ENCODE data around the gene SLC17A3.

Gene SLC17A3, protein sequence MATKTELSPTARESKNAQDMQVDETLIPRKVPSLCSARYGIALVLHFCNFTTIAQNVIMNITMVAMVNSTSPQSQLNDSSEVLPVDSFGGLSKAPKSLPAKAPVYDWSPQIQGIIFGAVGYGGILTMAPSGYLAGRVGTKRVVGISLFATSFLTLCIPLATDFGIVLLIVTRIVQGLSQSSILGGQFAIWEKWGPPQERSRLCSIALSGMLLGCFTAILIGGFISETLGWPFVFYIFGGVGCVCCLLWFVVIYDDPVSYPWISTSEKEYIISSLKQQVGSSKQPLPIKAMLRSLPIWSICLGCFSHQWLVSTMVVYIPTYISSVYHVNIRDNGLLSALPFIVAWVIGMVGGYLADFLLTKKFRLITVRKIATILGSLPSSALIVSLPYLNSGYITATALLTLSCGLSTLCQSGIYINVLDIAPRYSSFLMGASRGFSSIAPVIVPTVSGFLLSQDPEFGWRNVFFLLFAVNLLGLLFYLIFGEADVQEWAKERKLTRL

DNA sequence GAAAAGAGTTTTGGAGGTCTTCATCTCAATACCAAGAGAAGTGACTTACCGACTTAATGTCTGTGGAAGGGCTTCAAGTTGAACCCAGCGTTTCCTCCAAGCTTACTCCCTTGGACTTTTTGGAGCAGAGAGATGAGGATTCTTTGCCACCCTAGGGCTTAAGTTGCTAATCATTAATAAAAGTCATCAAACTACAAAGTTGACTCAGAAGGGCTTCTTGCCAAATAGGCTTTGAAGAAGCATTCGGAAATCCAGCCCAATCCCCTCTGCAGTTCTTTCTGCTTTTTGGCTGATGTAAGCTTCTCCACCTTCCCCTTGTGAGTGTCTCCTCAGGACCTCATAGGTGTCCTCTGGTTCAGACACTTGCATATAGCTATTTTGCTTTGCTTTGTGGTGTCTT lies at the start of gene SLC17A3:
SLC17A3 (minus strand) TSS at position 126 of the 400 bp plus-strand sequence. CDS start 5,856 bp downstream, outside the sequence.
- no peak for DNase-seq (ENCODE audit: low read depth in 3 of 3)

DNA sequence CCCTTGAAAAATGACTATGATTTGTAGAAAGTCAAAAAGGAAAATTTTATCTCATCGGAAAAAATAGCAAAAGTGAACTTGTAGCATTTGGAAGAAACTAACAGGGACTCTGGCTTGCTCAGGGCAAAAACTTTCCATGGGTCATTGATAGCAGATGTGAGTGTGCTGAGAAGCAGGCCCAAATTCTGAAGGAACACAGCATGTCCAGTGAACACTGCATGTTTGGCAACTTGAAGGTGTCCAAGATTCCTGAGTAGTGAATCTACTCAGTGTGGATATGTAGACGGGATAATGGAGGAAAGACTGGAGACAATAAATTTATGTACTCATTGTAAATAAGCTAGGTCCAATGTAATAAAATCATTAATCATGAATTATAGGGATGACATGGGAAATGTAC lies 48.3 kb upstream of the SLC17A3 start:
- no peak for DNase-seq (ENCODE audit: low read depth in 3 of 3)

DNA sequence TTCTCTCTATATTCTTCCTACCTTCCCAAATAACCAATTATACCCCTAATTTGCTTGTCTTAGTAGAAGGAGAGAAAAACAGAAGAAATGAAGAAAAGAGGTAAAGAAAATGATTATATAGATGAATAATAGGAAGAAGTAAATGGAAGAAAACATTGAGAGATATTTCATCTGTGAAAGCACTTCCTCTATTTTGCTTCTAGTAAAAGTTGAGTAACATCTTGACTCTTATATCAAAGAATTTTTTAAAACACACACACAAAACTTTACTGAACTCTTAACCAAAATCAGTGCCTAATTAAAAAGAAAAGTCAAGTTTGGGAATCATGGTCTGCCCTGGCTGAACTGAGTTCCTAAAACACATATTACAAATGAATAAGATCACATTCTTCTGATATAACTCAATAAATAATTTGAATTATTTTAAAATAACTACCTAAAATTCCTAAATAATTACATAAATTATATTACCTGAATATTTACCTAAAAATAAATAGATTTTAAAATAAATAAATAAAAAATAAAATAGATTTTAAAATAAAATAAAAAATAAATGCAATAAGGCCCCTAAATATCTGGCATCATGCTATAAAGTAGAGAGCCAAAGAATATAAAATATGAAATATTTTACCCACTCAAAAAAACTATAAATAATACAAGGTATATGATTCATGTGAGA lies 47.6 kb upstream of the SLC17A3 start:
- no peak for DNase-seq (ENCODE audit: low read depth in 3 of 3)

DNA sequence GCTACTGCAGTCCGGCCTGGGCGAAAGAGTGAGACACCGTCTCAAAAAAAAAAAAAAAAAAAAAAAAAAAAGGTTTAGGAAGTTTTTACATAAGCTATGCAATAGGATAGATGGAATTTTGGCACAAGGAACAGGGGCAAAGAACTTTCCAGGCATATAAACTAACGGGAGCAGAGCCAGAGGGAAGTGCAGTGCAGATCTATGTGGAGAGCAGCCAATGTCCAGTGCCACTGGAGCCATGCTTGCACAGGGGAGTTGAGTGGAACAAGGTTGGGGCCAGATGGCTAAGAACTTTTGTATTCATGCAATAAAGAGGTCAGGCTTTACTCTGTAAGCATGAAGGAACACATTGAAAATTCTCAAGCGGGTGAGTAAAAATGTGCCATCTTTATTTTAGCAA lies 45.6 kb upstream of the SLC17A3 start:
- no peak for DNase-seq (ENCODE audit: low read depth in 3 of 3)

DNA sequence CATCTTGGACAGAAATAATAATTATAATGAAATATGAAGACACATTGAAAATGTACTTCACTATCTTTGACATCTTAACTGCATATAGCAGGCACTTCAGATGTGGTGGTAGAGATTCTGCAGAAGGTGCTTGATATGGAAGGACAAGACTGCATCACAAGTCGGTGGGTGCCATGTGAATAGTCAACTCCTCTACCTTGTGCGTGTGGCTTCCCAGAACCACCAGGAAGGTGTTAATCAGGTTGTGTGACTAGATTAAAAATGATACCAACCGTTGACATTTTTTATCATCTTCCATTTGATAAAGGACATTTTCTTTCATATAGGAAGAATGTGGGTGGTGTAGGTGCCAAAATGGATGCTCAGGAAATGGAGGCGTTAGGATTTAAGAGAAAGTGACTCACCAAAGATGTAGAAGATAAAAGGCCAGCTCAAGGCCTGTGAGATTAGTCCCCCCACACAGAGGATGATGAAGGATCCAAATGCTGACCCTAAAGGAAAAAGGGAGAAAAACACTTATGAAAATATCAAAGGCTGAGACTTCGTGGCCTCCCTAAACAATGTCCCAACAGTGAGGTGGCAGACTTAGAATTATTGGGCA lies 44.1 kb upstream of the SLC17A3 start:
- DNase-seq (ENCODE audit: low read depth in 3 of 3): peak in 1 of 3 experiments; percentile 25

DNA sequence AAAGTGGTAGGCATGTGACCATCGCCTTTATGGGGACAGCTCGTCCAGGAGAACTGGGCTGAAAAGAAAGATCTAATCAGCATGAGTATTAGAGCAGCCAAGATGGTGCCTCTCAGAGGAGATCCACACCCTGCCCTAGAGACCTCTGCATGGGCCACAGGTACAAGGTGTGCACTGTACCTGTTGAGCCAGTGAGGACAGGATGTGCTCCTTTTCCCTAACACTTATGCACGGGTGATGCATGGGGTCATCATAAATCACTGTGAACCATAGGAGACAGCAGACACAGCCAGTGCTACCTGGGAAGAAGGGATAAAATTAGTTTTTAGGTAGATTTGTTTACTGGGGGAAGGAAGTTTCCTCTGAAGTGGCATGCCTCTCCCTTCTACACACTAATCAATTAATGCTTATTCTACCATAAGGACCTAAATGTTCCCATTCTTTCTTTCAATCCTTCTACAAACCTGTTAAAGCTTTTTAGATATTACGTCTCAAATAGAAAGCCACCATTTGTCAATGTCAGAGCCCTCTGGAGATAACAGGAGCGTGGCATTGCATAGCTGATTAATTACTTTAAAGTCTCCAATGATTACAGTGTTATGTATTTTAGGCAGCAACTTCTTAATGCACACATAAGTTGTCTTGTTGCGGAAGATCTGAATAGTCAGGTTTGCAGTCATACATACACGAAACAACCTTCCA lies 42.9 kb upstream of the SLC17A3 start:
- DNase-seq (ENCODE audit: low read depth in 3 of 3): no peak

DNA sequence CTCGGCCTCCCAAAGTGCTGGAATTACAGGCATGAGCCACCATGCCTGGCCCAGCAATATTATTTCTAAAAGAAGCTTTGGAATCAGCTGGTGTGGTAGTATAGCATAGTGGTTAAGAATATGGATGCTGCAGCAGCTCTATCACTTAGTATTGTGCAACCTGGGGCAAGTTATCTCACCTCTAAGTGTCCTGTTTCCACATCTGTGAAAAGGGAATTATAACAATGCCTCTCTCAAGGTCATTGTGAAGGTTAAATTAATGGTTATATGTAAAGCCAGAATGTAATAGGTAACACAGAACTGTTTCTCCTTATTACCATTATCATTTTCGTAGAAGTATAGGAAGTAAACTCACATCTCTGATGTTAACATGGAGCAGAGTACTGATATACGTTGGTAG lies 42.3 kb upstream of the SLC17A3 start:
- DNase-seq (ENCODE audit: low read depth in 3 of 3): no peak

DNA sequence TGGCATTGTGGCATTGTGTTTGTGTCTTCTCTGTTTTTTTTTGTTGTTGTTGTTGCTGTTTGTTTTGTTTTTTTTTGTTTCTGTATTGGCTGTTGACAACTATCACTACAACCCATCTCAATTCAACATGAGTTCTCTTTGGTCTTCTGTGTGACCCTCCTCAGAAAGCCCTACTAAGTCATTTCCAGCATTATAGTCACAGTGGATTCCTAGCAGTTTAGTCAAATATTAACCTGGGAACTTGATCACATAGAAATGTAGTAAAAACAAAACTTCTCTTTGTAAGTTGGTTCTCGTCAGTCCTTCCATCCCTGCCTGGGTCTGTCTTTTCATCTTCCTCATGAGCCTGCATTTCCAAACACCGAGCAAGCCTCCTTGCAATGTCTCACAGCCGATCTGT lies 39.7 kb upstream of the SLC17A3 start:
- DNase-seq (ENCODE audit: low read depth in 3 of 3): no peak

DNA sequence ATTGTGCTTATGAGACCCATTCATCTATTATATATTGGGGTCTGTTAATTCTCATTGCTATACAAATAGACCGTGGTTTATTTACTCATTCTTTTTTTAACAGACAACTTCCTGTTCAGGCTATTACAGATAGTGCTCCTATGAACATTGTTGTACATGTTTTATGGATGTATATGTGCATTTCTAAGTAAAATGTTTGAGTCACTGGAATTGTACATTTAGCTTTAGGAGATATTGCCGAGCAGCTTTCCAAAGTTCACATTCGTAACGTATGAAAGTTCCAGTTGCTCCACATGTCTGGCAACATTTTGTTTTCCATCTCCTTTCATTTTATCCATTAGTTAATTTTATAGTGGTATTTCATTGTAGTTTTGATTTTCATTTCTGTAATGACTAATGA lies 37.3 kb upstream of the SLC17A3 start:
- no peak for DNase-seq (ENCODE audit: low read depth in 3 of 3)

DNA sequence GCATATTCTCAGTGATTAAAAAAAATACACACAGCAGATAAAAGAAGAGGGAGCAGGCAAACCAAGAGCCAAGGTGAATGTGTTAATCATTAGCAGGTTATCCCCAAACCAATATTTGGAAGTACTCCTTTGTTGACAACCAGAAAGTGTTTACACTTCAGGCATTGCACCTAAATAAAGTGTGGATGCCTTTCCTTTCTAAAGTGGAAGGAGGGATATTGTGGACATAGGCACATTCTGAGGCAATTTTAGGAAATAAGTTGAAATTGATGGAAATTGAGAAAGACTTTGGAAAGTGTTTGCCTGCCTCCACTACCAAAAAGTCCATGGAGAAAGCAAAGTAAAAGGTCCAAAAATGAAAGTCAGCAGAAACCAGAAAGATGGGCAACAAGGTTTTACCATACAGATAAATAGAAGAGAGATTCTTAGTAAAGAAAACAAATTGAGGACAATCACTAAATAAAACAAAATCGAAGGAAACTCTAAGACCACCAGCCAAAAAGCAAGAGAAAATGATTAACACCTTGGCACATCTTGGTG lies 33.5 kb upstream of the SLC17A3 start:
- no peak for DNase-seq (ENCODE audit: low read depth in 3 of 3)

DNA sequence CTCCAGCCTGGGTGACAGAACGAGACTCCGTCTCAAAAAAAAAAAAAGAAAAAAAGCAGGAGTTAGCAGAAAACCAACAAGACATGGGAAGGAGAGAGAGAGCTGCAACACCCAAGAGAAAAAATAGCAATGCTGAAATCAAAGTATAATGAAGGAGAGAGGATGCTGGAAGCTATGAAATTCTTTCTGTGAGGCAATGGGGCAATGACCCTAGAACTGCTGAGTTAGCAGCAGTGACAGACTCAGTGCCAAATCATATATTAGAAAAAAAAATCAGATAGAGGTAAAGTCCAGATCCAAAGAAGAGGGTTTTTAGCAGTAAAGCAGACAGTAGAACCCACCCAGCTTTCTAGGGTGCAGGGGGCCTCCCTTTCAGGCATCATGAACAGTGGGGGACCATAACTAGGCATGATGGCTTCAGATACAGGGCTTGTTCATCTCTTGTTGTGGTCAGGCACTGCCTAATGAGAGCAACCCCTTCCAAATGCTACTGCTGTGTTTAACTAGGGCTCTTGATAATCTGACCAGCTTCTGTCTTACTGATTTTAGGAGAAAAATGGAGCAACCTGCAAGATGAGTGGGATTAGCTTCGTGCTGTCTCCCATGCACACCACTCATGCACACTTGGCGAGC lies 29.5 kb upstream of the SLC17A3 start:
- no peak for DNase-seq (ENCODE audit: low read depth in 3 of 3)

DNA sequence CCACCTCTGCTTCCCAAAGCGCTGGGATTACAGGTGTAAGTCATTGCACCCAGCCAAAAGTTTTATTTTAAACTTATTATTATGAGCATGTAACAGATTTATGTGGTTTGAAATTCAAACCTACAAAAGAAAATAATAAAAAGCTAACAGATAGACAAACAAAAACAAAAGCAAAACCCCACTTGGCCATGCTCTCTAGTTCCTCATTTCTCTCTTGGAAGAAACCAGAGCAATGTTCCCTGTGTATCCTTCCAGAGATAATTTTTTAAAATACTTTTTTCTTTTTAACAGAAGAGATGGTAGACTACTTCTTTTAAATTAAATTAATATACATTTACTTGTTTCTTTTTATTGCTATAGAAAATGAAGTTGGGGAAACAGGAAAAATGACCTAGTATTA lies 28.0 kb upstream of the SLC17A3 start:
- DNase-seq (ENCODE audit: low read depth in 3 of 3): no peak

DNA sequence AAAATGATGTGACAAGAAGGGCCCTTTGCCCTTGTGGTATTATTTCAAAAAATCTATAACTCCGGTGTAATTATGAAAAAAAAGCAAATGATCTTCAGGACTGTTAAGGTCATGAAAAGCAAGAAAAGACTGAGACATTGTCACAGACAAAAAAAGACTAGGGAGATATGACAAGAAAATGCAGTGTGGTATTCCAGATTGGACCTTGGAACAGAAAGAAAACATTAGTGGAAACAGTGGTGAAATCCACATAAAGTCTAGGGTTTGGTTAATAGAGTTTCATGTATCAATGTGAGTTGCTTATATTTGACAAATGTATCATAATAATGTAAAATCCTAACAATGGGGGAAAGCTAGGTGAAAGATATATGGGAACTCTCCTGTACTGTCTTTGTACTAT lies 26.8 kb upstream of the SLC17A3 start:
- no peak for DNase-seq (ENCODE audit: low read depth in 3 of 3)

DNA sequence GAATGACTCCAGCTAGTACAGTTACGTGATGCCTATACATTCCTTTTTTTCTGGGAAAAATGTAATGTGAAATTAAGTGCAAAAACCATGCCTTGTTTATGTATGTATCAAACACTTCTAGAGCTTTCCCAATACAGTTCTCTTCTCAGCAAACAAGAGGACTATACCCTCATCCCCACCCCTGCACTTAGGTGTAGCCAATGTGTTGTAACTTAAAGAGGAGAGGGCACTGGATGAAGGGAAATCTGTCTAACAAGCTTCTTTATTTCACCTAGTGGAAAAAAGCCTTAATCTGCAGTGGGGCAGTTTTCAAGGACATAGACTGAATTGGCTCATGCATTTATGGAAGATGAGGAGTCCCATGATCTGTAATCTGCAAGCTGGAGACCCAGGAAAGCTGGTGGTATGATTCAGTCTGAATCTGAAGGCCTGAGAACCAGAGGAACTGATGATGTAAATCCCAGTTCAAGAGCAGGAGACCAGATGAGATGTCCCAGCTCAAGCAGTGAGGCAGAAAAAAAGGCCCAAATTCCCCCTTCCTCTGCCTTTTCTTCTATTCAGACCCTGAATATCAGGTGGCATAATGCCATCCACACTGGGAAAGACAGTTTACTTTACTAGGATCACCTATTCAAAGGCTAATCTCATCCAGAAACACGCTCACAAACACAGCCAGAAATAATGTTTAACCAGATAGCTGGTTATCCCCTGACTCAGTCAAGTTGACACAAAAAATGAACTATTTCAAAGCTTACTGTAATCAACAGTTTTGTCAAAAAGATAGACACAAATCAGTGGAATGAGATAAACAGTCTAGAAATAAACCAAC lies 25.8 kb upstream of the SLC17A3 start:
- no peak for DNase-seq (ENCODE audit: low read depth in 3 of 3)

DNA sequence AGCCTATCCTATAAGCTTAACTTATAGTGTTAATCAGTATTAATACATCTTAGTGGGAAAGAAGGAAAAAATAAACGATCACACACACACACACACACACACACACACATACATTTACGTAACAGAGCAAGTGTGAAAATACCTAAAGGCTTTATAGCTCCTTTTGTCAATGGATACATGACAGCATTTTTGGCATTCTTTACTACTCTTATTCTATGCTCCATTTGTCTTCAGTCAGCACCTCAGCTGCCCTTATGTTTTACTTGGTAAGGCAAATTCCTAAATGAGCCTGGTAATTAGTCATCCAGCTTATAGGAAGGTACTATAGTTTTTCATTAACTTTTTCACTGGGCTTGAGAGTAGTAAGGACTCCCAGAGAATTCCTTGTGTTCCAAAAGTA lies 25.1 kb upstream of the SLC17A3 start:
- DNase-seq (ENCODE audit: low read depth in 3 of 3): no peak

DNA sequence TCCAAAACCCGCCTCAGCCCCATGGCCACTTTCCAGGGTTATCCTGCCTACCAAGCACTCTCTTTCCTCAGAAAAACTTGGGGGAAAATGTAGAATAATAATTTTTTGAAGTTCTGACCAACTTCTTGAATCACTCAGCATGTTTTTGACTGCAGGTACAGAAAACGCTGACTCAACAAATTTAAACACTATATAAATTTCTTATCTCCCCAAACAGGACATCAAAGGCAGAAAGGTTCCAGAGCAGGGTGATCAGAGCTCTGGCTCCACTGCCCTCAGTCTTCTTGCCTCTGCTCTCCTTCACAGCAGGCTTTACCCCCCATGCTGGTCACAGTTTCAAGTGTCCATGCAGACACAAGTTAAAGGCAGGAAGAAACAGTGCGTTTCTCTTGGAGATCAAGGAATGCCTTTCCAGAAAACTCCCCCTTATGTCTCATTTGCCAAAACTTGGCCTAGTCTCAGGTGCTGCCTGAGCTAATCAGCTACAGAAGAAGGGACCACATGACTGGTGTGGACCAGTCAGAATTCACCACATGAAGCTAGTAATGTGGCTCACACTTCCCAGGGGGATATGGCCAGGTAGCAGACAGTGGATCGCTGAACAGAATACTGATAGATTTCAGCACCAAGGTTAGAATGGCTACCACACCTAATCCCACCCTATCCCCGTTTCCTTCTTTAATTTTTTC lies 24.4 kb upstream of the SLC17A3 start:
- DNase-seq (ENCODE audit: low read depth in 3 of 3): no peak

DNA sequence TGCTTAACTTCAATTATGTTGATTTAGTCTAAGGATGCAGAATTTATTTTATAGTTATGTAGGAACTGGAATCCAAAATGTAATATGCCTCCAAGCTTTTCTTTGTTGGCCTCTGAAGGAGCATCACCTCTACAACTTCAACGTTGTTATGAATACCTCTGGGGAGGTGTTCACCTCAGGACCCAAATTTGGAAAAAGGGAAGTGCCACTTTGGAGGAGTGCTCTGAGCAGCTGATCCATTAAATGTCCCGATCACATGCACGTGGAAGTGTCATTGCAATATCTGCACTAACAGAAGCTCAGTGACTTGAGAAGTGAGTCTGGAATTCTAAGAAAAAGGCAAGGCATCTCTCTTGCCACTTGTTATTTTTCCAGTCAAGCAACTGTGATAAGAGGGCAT lies 22.2 kb upstream of the SLC17A3 start:
- no peak for DNase-seq (ENCODE audit: low read depth in 3 of 3)

DNA sequence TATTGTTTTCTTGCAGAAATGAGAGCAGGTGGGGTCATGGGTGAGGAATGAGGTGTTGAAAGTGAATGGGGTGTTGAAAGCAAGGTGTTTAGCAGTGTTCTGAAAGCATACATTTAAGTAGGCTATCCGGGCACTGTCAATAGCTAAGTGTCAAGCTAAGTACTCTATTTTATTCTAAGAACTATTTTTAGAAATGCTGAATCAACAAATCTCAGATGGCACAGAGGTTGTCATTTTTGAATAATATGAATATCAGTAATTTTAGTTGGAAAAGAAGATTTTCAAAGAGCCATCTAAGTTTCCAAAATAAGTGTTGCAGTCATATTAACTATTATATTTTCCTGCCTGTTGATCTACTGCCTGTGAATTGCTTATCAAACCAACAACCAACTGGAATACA lies 21.7 kb upstream of the SLC17A3 start:
- no peak for DNase-seq (ENCODE audit: low read depth in 3 of 3)

DNA sequence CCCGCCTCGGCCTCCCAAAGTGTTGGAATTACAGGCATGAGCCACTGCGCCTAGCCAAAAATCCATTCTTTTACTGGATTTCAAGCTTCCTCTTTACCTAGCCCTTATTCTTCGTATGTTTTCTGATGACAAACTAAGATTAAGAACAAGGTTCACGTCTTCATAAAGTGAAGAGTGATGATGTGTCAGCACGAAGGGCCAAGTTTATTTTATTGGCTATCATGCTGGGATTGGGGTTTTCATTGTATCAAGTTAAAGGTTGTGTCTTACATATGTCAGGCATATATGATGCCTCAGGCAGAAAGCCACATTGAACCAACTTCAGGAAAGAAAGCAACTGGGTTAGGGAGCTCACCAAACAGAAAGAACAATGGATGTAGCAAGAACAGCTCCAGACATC lies 19.7 kb upstream of the SLC17A3 start:
- DNase-seq (ENCODE audit: low read depth in 3 of 3): no peak

DNA sequence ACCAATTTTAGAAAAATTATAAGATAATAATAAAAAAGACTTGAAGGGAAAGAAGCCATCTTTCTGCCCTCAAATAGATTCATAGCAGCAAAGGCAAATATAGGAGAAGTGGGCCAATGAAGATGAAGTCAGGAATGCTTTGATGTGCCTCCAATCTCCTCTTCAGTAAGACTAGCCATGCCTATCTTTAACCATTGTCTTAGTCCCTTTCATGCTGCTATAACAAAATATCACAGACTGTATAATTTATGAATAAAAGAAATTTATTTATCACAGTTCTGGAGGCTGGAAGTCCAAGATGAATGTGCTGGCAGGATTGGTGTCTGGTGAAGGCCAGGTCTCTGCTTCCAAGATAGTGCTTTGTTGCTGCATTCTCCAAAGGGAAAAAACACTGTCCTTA lies 18.8 kb upstream of the SLC17A3 start:
- no peak for DNase-seq (ENCODE audit: low read depth in 3 of 3)
